ENCODE data around the gene ANGPTL8.

The ANGPTL8 gene

GRCh38 chr19:11225172-11225571 is 14.2 kb upstream of the ANGPTL8 start:
- WGBS, 2 experiments (ENCODE audit: insufficient coverage in 2 of 2): 94 to 100% methylated on average over 2 to 4 of the region's 5 CpGs
- Histone ChIP-seq H3K4me3 (ENCODE audit: extremely low read depth, insufficient read depth, low read length, poor library complexity, severe bottlenecking) (no peak overlapping the region), H3K36me3 (ENCODE audit: control insufficient read depth, insufficient read depth, low read length) (peaks cover 33% of the 10 kb centered on the region)

GRCh38 chr19:11225815-11226214 is 13.6 kb upstream of the ANGPTL8 start:
- Histone ChIP-seq H3K4me1 (ENCODE audit: control insufficient read depth, insufficient read depth, low read length, poor library complexity, severe bottlenecking) (no peaks in the 10 kb centered on the region), H3K4me3 (ENCODE audit: extremely low read depth, insufficient read depth, low read length, poor library complexity, severe bottlenecking) (no peak overlapping the region), H3K36me3 (ENCODE audit: control insufficient read depth, insufficient read depth, low read length) (peaks cover 33% of the 10 kb centered on the region), H3K9me3 (ENCODE audit: control insufficient read depth, low read length) (peaks cover 7% of the 10 kb centered on the region), H3K27ac (ENCODE audit: low read depth, low read length, severe bottlenecking) (no peak overlapping the region)
- WGBS, 2 experiments (ENCODE audit: insufficient coverage in 2 of 2): no CpG with 5 or more reads among the region's 3 CpGs

More at GRCh38 chr19:11225172-11225571, 14.2 kb upstream of the ANGPTL8 start:
- Histone ChIP-seq H3K9me3 (ENCODE audit: control insufficient read depth, low read length) (peaks cover 7% of the 10 kb centered on the region), H3K27ac (ENCODE audit: low read depth, low read length, severe bottlenecking) (no peak overlapping the region), H3K4me1 (ENCODE audit: control insufficient read depth, insufficient read depth, low read length, poor library complexity, severe bottlenecking) (no peaks in the 10 kb centered on the region)

- Histone ChIP-seq H3K9me3 (ENCODE audit: control insufficient read depth, low read length) (no peaks in the 10 kb centered on the region), H3K27ac (ENCODE audit: low read depth, low read length, severe bottlenecking) (no peak overlapping the region), H3K4me3 (ENCODE audit: extremely low read depth, insufficient read depth, low read length, poor library complexity, severe bottlenecking) (no peak overlapping the region), H3K36me3 (ENCODE audit: control insufficient read depth, insufficient read depth, low read length) (peaks cover 27% of the 10 kb centered on the region), H3K4me1 (ENCODE audit: control insufficient read depth, insufficient read depth, low read length, poor library complexity, severe bottlenecking) (no peaks in the 10 kb centered on the region)
- WGBS, 2 experiments (ENCODE audit: insufficient coverage in 2 of 2): 86 to 94% methylated on average over 1 of the region's 1 CpG
Measured at GRCh38 chr19:11226716-11227166, 12.7 kb upstream of the ANGPTL8 start.

DNA sequence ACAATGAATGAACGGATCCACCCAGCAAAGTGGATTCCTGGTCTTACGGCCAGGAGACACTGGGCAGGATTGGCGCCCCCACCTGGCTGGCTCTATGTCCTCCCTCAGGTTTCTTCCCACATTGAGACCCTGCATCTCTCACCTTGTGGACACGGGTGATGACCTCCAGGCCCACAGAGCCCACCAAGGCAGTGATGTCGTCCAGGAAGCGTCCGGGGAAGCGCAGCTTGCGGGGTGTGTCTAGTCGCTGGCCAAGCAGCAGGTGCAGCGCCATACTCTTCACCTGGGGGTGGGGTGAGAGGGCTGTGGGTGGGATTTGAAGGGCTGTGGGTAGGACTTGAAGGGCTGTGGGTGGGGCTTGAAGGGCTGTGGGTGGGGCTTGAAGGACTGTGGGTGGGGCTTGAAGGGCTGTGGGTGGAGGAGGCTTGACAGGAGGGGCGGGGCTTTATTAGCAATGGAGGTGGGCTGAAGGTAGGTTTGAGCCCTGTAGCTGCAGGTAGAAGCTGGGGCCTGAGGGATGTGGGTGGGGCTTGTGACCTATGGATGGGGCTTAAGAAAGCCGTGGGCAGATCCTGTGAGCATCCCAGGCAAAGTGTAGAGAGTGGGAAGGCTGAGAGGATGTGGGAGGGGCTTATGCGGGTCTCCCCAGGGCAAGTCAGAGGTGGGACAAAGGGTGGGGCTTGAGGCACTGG is 12.1 kb upstream of the ANGPTL8 start:
- WGBS, 2 experiments (ENCODE audit: insufficient coverage in 2 of 2): 89 to 91% methylated on average over 10 to 14 of the region's 14 CpGs
- no peaks in the 10 kb centered on the region for H3K9me3 ChIP-seq (ENCODE audit: control insufficient read depth, low read length)

GRCh38 chr19:11230621-11231386 is 8.6 kb upstream of the ANGPTL8 start:
- 88 to 100% methylated on average over 5 to 6 of the region's 7 CpGs for WGBS, 2 experiments (ENCODE audit: insufficient coverage in 2 of 2)
- Histone ChIP-seq H3K4me3 (ENCODE audit: extremely low read depth, insufficient read depth, low read length, poor library complexity, severe bottlenecking) (no peak overlapping the region), H3K9me3 (ENCODE audit: control insufficient read depth, low read length) (no peaks in the 10 kb centered on the region), H3K36me3 (ENCODE audit: control insufficient read depth, insufficient read depth, low read length) (peaks cover 36% of the 10 kb centered on the region), H3K4me1 (ENCODE audit: control insufficient read depth, insufficient read depth, low read length, poor library complexity, severe bottlenecking) (no peaks in the 10 kb centered on the region), H3K27ac (ENCODE audit: low read depth, low read length, severe bottlenecking) (no peak overlapping the region)

More for the DNA sequence above, 12.1 kb upstream of the ANGPTL8 start:
- Histone ChIP-seq H3K4me3 (ENCODE audit: extremely low read depth, insufficient read depth, low read length, poor library complexity, severe bottlenecking) (no peak overlapping the region), H3K4me1 (ENCODE audit: control insufficient read depth, insufficient read depth, low read length, poor library complexity, severe bottlenecking) (no peaks in the 10 kb centered on the region), H3K27ac (ENCODE audit: low read depth, low read length, severe bottlenecking) (no peak overlapping the region), H3K36me3 (ENCODE audit: control insufficient read depth, insufficient read depth, low read length) (peaks cover 27% of the 10 kb centered on the region)

- H3K36me3 ChIP-seq (ENCODE audit: control insufficient read depth, insufficient read depth, low read length): peaks cover 36% of the 10 kb centered on the region
- 94 to 100% methylated on average over 4 of the region's 4 CpGs for WGBS, 2 experiments (ENCODE audit: insufficient coverage in 2 of 2)
Measured at GRCh38 chr19:11232555-11232954, 6.9 kb upstream of the ANGPTL8 start.

GRCh38 chr19:11233073-11233472 is 6.3 kb upstream of the ANGPTL8 start:
- WGBS, 2 experiments (ENCODE audit: insufficient coverage in 2 of 2): 86 to 98% methylated on average over 10 to 15 of the region's 15 CpGs
- H3K9me3 ChIP-seq (ENCODE audit: control insufficient read depth, low read length): no peaks in the 10 kb centered on the region
- peaks cover 37% of the 10 kb centered on the region for H3K36me3 ChIP-seq (ENCODE audit: control insufficient read depth, insufficient read depth, low read length)
- H3K27ac ChIP-seq (ENCODE audit: low read depth, low read length, severe bottlenecking): no peak overlapping the region
- no peak overlapping the region for H3K4me3 ChIP-seq (ENCODE audit: extremely low read depth, insufficient read depth, low read length, poor library complexity, severe bottlenecking)
- H3K4me1 ChIP-seq (ENCODE audit: control insufficient read depth, insufficient read depth, low read length, poor library complexity, severe bottlenecking): no peaks in the 10 kb centered on the region

More at GRCh38 chr19:11232555-11232954, 6.9 kb upstream of the ANGPTL8 start:
- Histone ChIP-seq H3K27ac (ENCODE audit: low read depth, low read length, severe bottlenecking) (no peak overlapping the region), H3K4me1 (ENCODE audit: control insufficient read depth, insufficient read depth, low read length, poor library complexity, severe bottlenecking) (no peaks in the 10 kb centered on the region), H3K9me3 (ENCODE audit: control insufficient read depth, low read length) (no peaks in the 10 kb centered on the region), H3K4me3 (ENCODE audit: extremely low read depth, insufficient read depth, low read length, poor library complexity, severe bottlenecking) (no peak overlapping the region)

- Histone ChIP-seq H3K4me1 (ENCODE audit: control insufficient read depth, insufficient read depth, low read length, poor library complexity, severe bottlenecking) (no peaks in the 10 kb centered on the region), H3K4me3 (ENCODE audit: extremely low read depth, insufficient read depth, low read length, poor library complexity, severe bottlenecking) (no peak overlapping the region), H3K27ac (ENCODE audit: low read depth, low read length, severe bottlenecking) (no peak overlapping the region), H3K36me3 (ENCODE audit: control insufficient read depth, insufficient read depth, low read length) (peaks cover 47% of the 10 kb centered on the region), H3K9me3 (ENCODE audit: control insufficient read depth, low read length) (no peaks in the 10 kb centered on the region)
- 87 to 98% methylated on average over 4 to 5 of the region's 5 CpGs for WGBS, 2 experiments (ENCODE audit: insufficient coverage in 2 of 2)
Measured at GRCh38 chr19:11234486-11235075, 4.8 kb upstream of the ANGPTL8 start.

- no peaks in the 10 kb centered on the region for H3K4me1 ChIP-seq (ENCODE audit: control insufficient read depth, insufficient read depth, low read length, poor library complexity, severe bottlenecking)
- peaks cover 59% of the 10 kb centered on the region for H3K36me3 ChIP-seq (ENCODE audit: control insufficient read depth, insufficient read depth, low read length)
- no peak overlapping the region for H3K4me3 ChIP-seq (ENCODE audit: extremely low read depth, insufficient read depth, low read length, poor library complexity, severe bottlenecking)
- no peak overlapping the region for H3K27ac ChIP-seq (ENCODE audit: low read depth, low read length, severe bottlenecking)
- H3K9me3 ChIP-seq (ENCODE audit: control insufficient read depth, low read length): no peaks in the 10 kb centered on the region
- WGBS, 2 experiments (ENCODE audit: insufficient coverage in 2 of 2): 96 to 97% methylated on average over 30 to 31 of the region's 31 CpGs
Measured at GRCh38 chr19:11236324-11237301, 2.8 kb upstream of the ANGPTL8 start.

DNA sequence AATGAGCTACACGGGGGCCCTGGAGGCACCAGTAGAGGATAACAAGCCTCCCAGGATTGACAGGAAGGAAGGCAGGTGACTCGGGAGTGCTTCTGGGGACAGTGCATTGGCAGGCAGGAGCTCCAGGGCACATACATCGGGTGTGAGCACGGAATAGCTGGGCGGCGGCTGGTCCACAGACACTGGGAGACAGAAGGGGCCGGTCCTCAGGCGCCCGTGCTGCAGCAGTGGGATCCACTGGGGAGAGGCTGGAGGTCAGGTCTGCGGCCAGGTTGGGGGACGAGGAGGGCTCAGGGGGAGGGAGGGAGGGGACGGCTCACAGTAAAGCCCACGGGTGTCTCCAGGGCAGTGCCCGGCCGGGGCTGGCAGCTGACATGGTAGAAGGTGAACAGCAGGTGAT is 2.1 kb upstream of the ANGPTL8 start:
- Histone ChIP-seq H3K27ac (ENCODE audit: low read depth, low read length, severe bottlenecking) (no peak overlapping the region), H3K4me3 (ENCODE audit: extremely low read depth, insufficient read depth, low read length, poor library complexity, severe bottlenecking) (no peak overlapping the region), H3K36me3 (ENCODE audit: control insufficient read depth, insufficient read depth, low read length) (peaks cover 60% of the 10 kb centered on the region), H3K9me3 (ENCODE audit: control insufficient read depth, low read length) (no peaks in the 10 kb centered on the region), H3K4me1 (ENCODE audit: control insufficient read depth, insufficient read depth, low read length, poor library complexity, severe bottlenecking) (no peaks in the 10 kb centered on the region)
- WGBS, 2 experiments (ENCODE audit: insufficient coverage in 2 of 2): 79 to 86% methylated on average over 10 to 13 of the region's 15 CpGs

All from mesodermal cell (in vitro differentiated cells).